Measurements from ENCODE around the gene RSPH10B2. TPM values are rescaled to one million over a fixed set of nuclear protein-coding genes. Genes with fewer than 3 reads are reported as not detected.
A peak's percentile ranks its signal among the peaks of the same experiment; 100 is the strongest.
"Not testable (repeated sequence)": the region's sequence is repeated elsewhere in the genome, so short reads cannot be mapped to it uniquely, and the experiment has no call there.

The RSPH10B2 gene
- total RNA-seq (2014; rRNA removed; shearing (Covaris generic)) (1.1 and 1.2 TPM in 2 replicates), polyA plus RNA-seq (2016; fragmentation: Nextera tagmentation; extraction: Ambion mirVana) (0.29 and 0.64 TPM in 2 replicates)
- long read RNA-seq = 0 reads

- H3K9me3 Mint-ChIP-seq = not testable (repeated sequence)
These were observed at the start of gene RSPH10B2 for GRCh38 chr7:6753964-6754363. RSPH10B2 (plus strand) TSS chr7:6754103; CDS start chr7:6757678, 3,575 bp downstream.

DNA sequence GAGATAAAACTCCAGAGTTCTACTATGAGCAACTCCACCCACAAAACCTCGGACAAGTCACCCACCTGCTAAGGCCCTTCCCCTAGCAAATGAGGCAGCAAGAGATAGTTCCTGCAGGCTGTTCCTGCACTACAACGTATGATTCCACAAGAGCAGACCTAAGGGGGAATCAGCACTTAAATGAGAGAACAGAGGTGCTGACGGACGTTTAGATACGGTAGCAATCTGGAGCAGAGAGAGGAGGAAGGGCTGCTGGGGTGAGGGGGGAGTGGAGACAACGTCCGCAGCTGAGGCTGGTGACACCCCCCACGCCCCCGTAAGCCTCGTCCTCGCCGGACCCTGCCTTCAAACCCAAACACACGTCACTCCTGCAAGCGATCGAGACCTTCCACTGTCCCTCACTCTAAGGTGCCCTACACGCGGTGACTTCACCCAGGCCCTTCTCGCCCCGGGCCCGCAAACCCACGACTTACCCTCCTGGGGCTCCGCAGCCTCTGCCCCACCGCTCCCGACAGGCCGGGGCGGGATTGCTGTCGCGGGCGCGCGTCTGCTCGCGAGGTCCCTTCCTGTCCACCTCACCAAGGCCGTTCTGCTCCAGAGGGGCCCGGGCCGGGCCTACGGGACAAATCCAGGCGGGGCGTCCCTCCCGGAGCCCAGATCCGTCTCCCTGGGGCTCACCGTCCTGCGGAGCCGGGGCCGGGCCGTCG, 47.8 kb upstream of the RSPH10B2 start:
- peak overlapping the region; percentile 98 for H3K4me2 ChIP-seq
- H3K79me2 ChIP-seq (replicated peaks; ENCODE audit: insufficient read depth) = peaks cover 45% of the 10 kb centered on the region
- H3F3A ChIP-seq (replicated peaks; ENCODE audit: low read depth) = 0 out of 2 replicates have a peak, but pooled peaks cover 2% of the 10 kb centered on the region
- peaks cover 6% of the 10 kb centered on the region; the same call in 1 of the 2 replicates for H3K36me3 ChIP-seq (ENCODE audit: insufficient read depth)
- peaks cover 4% of the 10 kb centered on the region; the same call in 1 of the 2 replicates for H4K20me1 ChIP-seq (replicated peaks; ENCODE audit: insufficient read depth)
- H3K4me3 ChIP-seq = peak overlapping the region; percentile 85
- H3K9me2 ChIP-seq (ENCODE audit: insufficient read depth) = peaks cover 24% of the 10 kb centered on the region
- 0 out of 2 replicates have a peak overlapping the region, but pooled peaks have one; percentile 23 for H2AFZ ChIP-seq
- ATAC-seq (peak; percentile 41), DNase-seq (ENCODE audit: low spot score) (peak; percentile 35)
- H3K27ac Mint-ChIP-seq = peak overlapping the region; percentile 28; the same call in 1 of the 2 replicates
- peaks cover 38% of the 10 kb centered on the region for H3K36me3 Mint-ChIP-seq (ENCODE audit: low read depth)
- H3K27ac ChIP-seq (ENCODE audit: low read depth) = no peak overlapping the region
- peaks cover 10% of the 10 kb centered on the region for H3K4me1 Mint-ChIP-seq
- H3K27me3 Mint-ChIP-seq (ENCODE audit: insufficient read depth, low read depth, poor library complexity) = peaks cover 15% of the 10 kb centered on the region
- no peaks in the 10 kb centered on the region for H3K27me3 ChIP-seq (ENCODE audit: insufficient read depth)
- peak overlapping the region; percentile 85 for H3K4me3 Mint-ChIP-seq
- H3K4me1 ChIP-seq (ENCODE audit: insufficient read depth) = peaks cover 11% of the 10 kb centered on the region; the same call in 1 of the 2 replicates
- H3K9me3 Mint-ChIP-seq = peaks cover 57% of the 10 kb centered on the region
- TF ChIP-seq, protein P1, sequence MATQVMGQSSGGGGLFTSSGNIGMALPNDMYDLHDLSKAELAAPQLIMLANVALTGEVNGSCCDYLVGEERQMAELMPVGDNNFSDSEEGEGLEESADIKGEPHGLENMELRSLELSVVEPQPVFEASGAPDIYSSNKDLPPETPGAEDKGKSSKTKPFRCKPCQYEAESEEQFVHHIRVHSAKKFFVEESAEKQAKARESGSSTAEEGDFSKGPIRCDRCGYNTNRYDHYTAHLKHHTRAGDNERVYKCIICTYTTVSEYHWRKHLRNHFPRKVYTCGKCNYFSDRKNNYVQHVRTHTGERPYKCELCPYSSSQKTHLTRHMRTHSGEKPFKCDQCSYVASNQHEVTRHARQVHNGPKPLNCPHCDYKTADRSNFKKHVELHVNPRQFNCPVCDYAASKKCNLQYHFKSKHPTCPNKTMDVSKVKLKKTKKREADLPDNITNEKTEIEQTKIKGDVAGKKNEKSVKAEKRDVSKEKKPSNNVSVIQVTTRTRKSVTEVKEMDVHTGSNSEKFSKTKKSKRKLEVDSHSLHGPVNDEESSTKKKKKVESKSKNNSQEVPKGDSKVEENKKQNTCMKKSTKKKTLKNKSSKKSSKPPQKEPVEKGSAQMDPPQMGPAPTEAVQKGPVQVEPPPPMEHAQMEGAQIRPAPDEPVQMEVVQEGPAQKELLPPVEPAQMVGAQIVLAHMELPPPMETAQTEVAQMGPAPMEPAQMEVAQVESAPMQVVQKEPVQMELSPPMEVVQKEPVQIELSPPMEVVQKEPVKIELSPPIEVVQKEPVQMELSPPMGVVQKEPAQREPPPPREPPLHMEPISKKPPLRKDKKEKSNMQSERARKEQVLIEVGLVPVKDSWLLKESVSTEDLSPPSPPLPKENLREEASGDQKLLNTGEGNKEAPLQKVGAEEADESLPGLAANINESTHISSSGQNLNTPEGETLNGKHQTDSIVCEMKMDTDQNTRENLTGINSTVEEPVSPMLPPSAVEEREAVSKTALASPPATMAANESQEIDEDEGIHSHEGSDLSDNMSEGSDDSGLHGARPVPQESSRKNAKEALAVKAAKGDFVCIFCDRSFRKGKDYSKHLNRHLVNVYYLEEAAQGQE (IDR thresholded peaks at IDR 0.05; ENCODE audit: unreplicated experiment) = no peak
- TF ChIP-seq CREB1 (CRISPR knock-in tag; IDR thresholded peaks at IDR 0.05; ENCODE audit: low read depth) (no peak), NANOG (IDR thresholded peaks at IDR 0.05; ENCODE audit: borderline replicate concordance) (no peak), ZNF114 (CRISPR knock-in tag; IDR thresholded peaks at IDR 0.05) (no peak), STAT1 (IDR thresholded peaks at IDR 0.05; ENCODE audit: unreplicated experiment) (no peak), POLR2AphosphoS5 (IDR thresholded peaks at IDR 0.05; ENCODE audit: low read depth) (no peak), EZH2phosphoT487 (IDR thresholded peaks at IDR 0.05; ENCODE audit: unreplicated experiment) (no peak), CTCF (conservative IDR thresholded peaks at IDR 0.05; ENCODE audit: low read depth in 2 of 2) (no peak), JUNB (IDR thresholded peaks at IDR 0.05; ENCODE audit: unreplicated experiment) (no peak)

More at GRCh38 chr7:6753964-6754363, at the start of gene RSPH10B2:
- H3K36me3 Mint-ChIP-seq (ENCODE audit: low read depth); H2AFZ ChIP-seq; H4K20me1 ChIP-seq (replicated peaks; ENCODE audit: insufficient read depth); H3K9me2 ChIP-seq (ENCODE audit: insufficient read depth); H3K4me1 ChIP-seq (ENCODE audit: insufficient read depth); H3K36me3 ChIP-seq (ENCODE audit: insufficient read depth); H3K27me3 ChIP-seq (ENCODE audit: insufficient read depth); H3K4me3 Mint-ChIP-seq; H3K27ac Mint-ChIP-seq; H3F3A ChIP-seq (replicated peaks; ENCODE audit: low read depth); H3K27me3 Mint-ChIP-seq (ENCODE audit: insufficient read depth, low read depth, poor library complexity); H3K79me2 ChIP-seq (replicated peaks; ENCODE audit: insufficient read depth); H3K4me1 Mint-ChIP-seq; H3K27ac ChIP-seq (ENCODE audit: low read depth): not testable (repeated sequence)
- peak; percentile 37 for DNase-seq (ENCODE audit: low spot score)
- peak within 1 kb of the TSS; percentile 74 for H3K4me2 ChIP-seq
- ATAC-seq = peak; percentile 97
- peak within 1 kb of the TSS; percentile 56 for H3K4me3 ChIP-seq

All from GM23338 (cell line).